Activated T-helper 1 cell treated with anti-CD3 and anti-CD28 coated beads, Interleukin-12 subunit alpha, Interleukin-12 subunit beta, Interleukin-2, Interleukin-4 antibody, amounts not matched to agents 30 ng/mL and 10 ng/mL and 1 ng/mL, durations not matched to agents 14 hours and 24 hours and 36 hours (primary cell): ENCODE results near the gene CYP46A1. TPM values are rescaled to one million over a fixed set of nuclear protein-coding genes. Genes with fewer than 3 reads are reported as not detected.
"Not testable (repeated sequence)": the region's sequence is repeated elsewhere in the genome, so short reads cannot be mapped to it uniquely, and the experiment has no call there.

ENCODE experiments used
- DNase-seq: peaks from one replicate; pipeline ENCODE4 v3.0.0; 2021; ENCODE audit warnings: low spot score
- H3K27ac Mint-ChIP-seq: one replicate; pipeline ENCODE4 v1.8.0; 2021; ENCODE audit warnings: mild to moderate bottlenecking, mixed read lengths
- H3K27me3 Mint-ChIP-seq: one replicate; pipeline ENCODE4 v1.8.0; 2022; ENCODE audit warnings: mild to moderate bottlenecking, moderate library complexity, mixed read lengths; ENCODE audit not compliant: insufficient read depth
- H3K36me3 Mint-ChIP-seq: one replicate; pipeline ENCODE4 v1.8.0; 2021; ENCODE audit warnings: low read depth, mixed read lengths
- H3K4me1 Mint-ChIP-seq: one replicate; pipeline ENCODE4 v1.8.0; 2021; ENCODE audit warnings: low read depth, mixed read lengths
- H3K4me3 Mint-ChIP-seq: one replicate; pipeline ENCODE4 v1.8.0; 2021; ENCODE audit warnings: mild to moderate bottlenecking, moderate library complexity, mixed read lengths
- H3K9me3 Mint-ChIP-seq: one replicate; pipeline ENCODE4 v1.8.0; 2021; ENCODE audit warnings: mixed read lengths
- intact Hi-C: fragments of 100-400 bp; cut with micrococcal nuclease; formaldehyde crosslinking; loops from one replicate; pipeline ENCODE4 v1.15.1; 2024
- total RNA-seq: library from RNA; stranded (reverse); gene quantifications from 2 replicates; pipeline ENCODE4 v1.2.3, GENCODE V29; 2022

Gene CYP46A1
- total RNA-seq: 0.27 TPM in 1 of 2 replicates, not detected in the other

- H3K27ac Mint-ChIP-seq: peak within 1 kb of the TSS; percentile 87
- no peaks in the 10 kb centered on the region for H3K36me3 Mint-ChIP-seq
- intact Hi-C loops: loop anchor here (1.0 to 10.0 kb wide), 7 partner anchors 80 to 691 kb away; partner anchors contain the start of genes CCDC85C, CCNK, EML1 and EVL
- H3K27me3 Mint-ChIP-seq: peaks cover 31% of the 10 kb centered on the region
- DNase-seq: peak; percentile 99
- peak within 1 kb of the TSS; percentile 87 for H3K4me3 Mint-ChIP-seq
- peaks cover 5% of the 10 kb centered on the region for H3K4me1 Mint-ChIP-seq
- H3K9me3 Mint-ChIP-seq: no peaks in the 10 kb centered on the region
Measured at GRCh38 chr14:99683619-99684409, at the start of gene CYP46A1. Gene CYP46A1 (plus strand): TSS chr14:99684298. CDS start chr14:99684418, 120 bp downstream.

- H3K27me3 Mint-ChIP-seq: no peaks in the 10 kb centered on the region
- no peak for DNase-seq
- no peak overlapping the region for H3K4me3 Mint-ChIP-seq
- no peak overlapping the region for H3K27ac Mint-ChIP-seq
- intact Hi-C loops: no loop called here
- no peaks in the 10 kb centered on the region for H3K9me3 Mint-ChIP-seq
- H3K4me1 Mint-ChIP-seq: no peaks in the 10 kb centered on the region
- no peaks in the 10 kb centered on the region for H3K36me3 Mint-ChIP-seq
Measured at GRCh38 chr14:99634443-99634842, 49.7 kb upstream of the CYP46A1 start.

- Mint-ChIP-seq H3K27me3 (no peaks in the 10 kb centered on the region), H3K4me1 (no peaks in the 10 kb centered on the region)
- intact Hi-C loops: no loop called here
Measured at GRCh38 chr14:99635116-99635515, 49.0 kb upstream of the CYP46A1 start.

GRCh38 chr14:99636487-99636886, 47.6 kb upstream of the CYP46A1 start:
- H3K27ac Mint-ChIP-seq: no peak overlapping the region
- intact Hi-C loops: no loop called here
- no peaks in the 10 kb centered on the region for H3K4me1 Mint-ChIP-seq
- no peak for DNase-seq
- H3K27me3 Mint-ChIP-seq: no peaks in the 10 kb centered on the region
- no peak overlapping the region for H3K4me3 Mint-ChIP-seq
- no peaks in the 10 kb centered on the region for H3K36me3 Mint-ChIP-seq
- H3K9me3 Mint-ChIP-seq: no peaks in the 10 kb centered on the region

More at GRCh38 chr14:99635116-99635515, 49.0 kb upstream of the CYP46A1 start:
- Mint-ChIP-seq H3K27ac (no peak overlapping the region), H3K36me3 (no peaks in the 10 kb centered on the region), H3K4me3 (no peak overlapping the region), H3K9me3 (no peaks in the 10 kb centered on the region)
- DNase-seq: no peak

GRCh38 chr14:99637624-99638023, 46.5 kb upstream of the CYP46A1 start:
- peaks cover 2% of the 10 kb centered on the region for H3K27me3 Mint-ChIP-seq
- no peak for DNase-seq
- H3K4me1 Mint-ChIP-seq: no peaks in the 10 kb centered on the region
- intact Hi-C loops: no loop called here
- H3K36me3 Mint-ChIP-seq: no peaks in the 10 kb centered on the region
- no peak overlapping the region for H3K27ac Mint-ChIP-seq
- H3K4me3 Mint-ChIP-seq: no peak overlapping the region
- H3K9me3 Mint-ChIP-seq: no peaks in the 10 kb centered on the region

GRCh38 chr14:99642771-99643170, 41.3 kb upstream of the CYP46A1 start:
- intact Hi-C loops, H3K4me3 Mint-ChIP-seq, H3K9me3 Mint-ChIP-seq, H3K36me3 Mint-ChIP-seq, DNase-seq, H3K27ac Mint-ChIP-seq, H3K4me1 Mint-ChIP-seq: not testable (repeated sequence)
- H3K27me3 Mint-ChIP-seq: peaks cover 18% of the 10 kb centered on the region

GRCh38 chr14:99643343-99643742, 40.8 kb upstream of the CYP46A1 start:
- Mint-ChIP-seq H3K36me3 (no peaks in the 10 kb centered on the region), H3K4me3 (no peak overlapping the region), H3K9me3 (no peaks in the 10 kb centered on the region), H3K4me1 (no peaks in the 10 kb centered on the region), H3K27me3 (peaks cover 18% of the 10 kb centered on the region), H3K27ac (no peak overlapping the region)
- DNase-seq: no peak
- intact Hi-C loops: no loop called here

- Mint-ChIP-seq H3K9me3 (no peaks in the 10 kb centered on the region), H3K36me3 (no peaks in the 10 kb centered on the region), H3K4me3 (no peak overlapping the region), H3K4me1 (no peaks in the 10 kb centered on the region), H3K27ac (no peak overlapping the region), H3K27me3 (peaks cover 18% of the 10 kb centered on the region)
- no peak for DNase-seq
- intact Hi-C loops: no loop called here
Measured at GRCh38 chr14:99644035-99644587, 40.0 kb upstream of the CYP46A1 start.

GRCh38 chr14:99644723-99645544, 39.2 kb upstream of the CYP46A1 start, which contains the start of gene HHIPL1:
Gene HHIPL1 (plus strand): TSS chr14:99645129. CDS start chr14:99645208, 79 bp downstream.
- no peak for DNase-seq
- Mint-ChIP-seq H3K4me1 (no peaks in the 10 kb centered on the region), H3K36me3 (no peaks in the 10 kb centered on the region), H3K4me3 (no peak within 1 kb of the TSS), H3K9me3 (no peaks in the 10 kb centered on the region), H3K27ac (no peak within 1 kb of the TSS), H3K27me3 (peaks cover 18% of the 10 kb centered on the region)
- intact Hi-C loops: no loop called here

- Mint-ChIP-seq H3K4me3 (no peak overlapping the region), H3K27ac (no peak overlapping the region), H3K9me3 (no peaks in the 10 kb centered on the region), H3K36me3 (no peaks in the 10 kb centered on the region), H3K4me1 (no peaks in the 10 kb centered on the region), H3K27me3 (peaks cover 18% of the 10 kb centered on the region)
- DNase-seq: no peak
- intact Hi-C loops: no loop called here
Measured at GRCh38 chr14:99645545-99646505, 38.3 kb upstream of the CYP46A1 start.

GRCh38 chr14:99647411-99647810, 36.7 kb upstream of the CYP46A1 start:
- Mint-ChIP-seq H3K4me1 (no peaks in the 10 kb centered on the region), H3K27me3 (peaks cover 16% of the 10 kb centered on the region), H3K27ac (no peak overlapping the region), H3K9me3 (no peaks in the 10 kb centered on the region), H3K36me3 (no peaks in the 10 kb centered on the region), H3K4me3 (no peak overlapping the region)
- no peak for DNase-seq
- intact Hi-C loops: no loop called here
